ENCODE data around the gene THUMPD2.
"Not testable (repeated sequence)": the region's sequence is repeated elsewhere in the genome, so short reads cannot be mapped to it uniquely, and the experiment has no call there.

Gene THUMPD2, protein sequence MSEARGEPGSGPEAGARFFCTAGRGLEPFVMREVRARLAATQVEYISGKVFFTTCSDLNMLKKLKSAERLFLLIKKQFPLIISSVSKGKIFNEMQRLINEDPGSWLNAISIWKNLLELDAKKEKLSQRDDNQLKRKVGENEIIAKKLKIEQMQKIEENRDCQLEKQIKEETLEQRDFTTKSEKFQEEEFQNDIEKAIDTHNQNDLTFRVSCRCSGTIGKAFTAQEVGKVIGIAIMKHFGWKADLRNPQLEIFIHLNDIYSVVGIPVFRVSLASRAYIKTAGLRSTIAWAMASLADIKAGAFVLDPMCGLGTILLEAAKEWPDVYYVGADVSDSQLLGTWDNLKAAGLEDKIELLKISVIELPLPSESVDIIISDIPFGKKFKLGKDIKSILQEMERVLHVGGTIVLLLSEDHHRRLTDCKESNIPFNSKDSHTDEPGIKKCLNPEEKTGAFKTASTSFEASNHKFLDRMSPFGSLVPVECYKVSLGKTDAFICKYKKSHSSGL

GRCh38 chr2:39778775-39779340 lies at the start of gene THUMPD2:
TSS of gene THUMPD2 (minus strand) at chr2:39779258. CDS start at chr2:39779239, 19 bp downstream.
- peaks cover 2% of the 10 kb centered on the region for H3K36me3 ChIP-seq (ENCODE audit: control insufficient read depth, insufficient read depth, low read length)
- 0 out of 2 replicates have a peak, but pooled peaks cover 14% of the 10 kb centered on the region for H3K4me1 ChIP-seq (ENCODE audit: control insufficient read depth, insufficient read depth, low read length)
- no peaks in the 10 kb centered on the region for H3K9me3 ChIP-seq (ENCODE audit: control insufficient read depth, insufficient read depth, low read length)
- H3K27ac ChIP-seq (ENCODE audit: low read depth, low read length): peak within 1 kb of the TSS; percentile 81
- H3K27me3 ChIP-seq (ENCODE audit: control insufficient read depth, insufficient read depth, low read length): no peaks in the 10 kb centered on the region
- peak within 1 kb of the TSS; percentile 94 for H3K9ac ChIP-seq (ENCODE audit: low read depth, low read length)
- peak within 1 kb of the TSS; percentile 76 for H3K4me3 ChIP-seq (ENCODE audit: low read depth, low read length)

DNA sequence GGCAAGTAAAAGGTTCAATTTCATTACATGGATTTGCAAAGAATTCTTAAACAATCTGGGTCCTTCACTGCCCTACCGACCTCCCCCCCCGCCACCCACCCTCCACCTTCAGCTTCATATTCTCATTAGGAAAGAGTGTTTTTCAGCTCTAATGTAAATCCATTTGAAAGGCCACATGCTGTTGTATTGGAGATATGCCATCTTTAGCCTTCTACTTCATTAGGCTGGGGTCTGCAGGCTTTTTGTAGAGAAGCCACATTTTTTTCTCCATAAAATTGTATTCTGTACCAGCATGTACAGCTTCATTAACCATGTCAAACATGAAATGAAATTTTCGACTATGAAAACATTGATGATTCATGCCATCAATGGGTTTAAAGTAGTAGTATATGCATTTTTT lies 42.8 kb upstream of the THUMPD2 start:
- H3K9ac ChIP-seq (ENCODE audit: low read depth, low read length): no peak overlapping the region
- H3K9me3 ChIP-seq (ENCODE audit: control insufficient read depth, insufficient read depth, low read length): no peaks in the 10 kb centered on the region
- no peaks in the 10 kb centered on the region for H3K27me3 ChIP-seq (ENCODE audit: control insufficient read depth, insufficient read depth, low read length)
- no peak overlapping the region for H3K27ac ChIP-seq (ENCODE audit: low read depth, low read length)
- H3K4me1 ChIP-seq (ENCODE audit: control insufficient read depth, insufficient read depth, low read length): no peaks in the 10 kb centered on the region
- H3K36me3 ChIP-seq (ENCODE audit: control insufficient read depth, insufficient read depth, low read length): no peaks in the 10 kb centered on the region
- no peak overlapping the region for H3K4me3 ChIP-seq (ENCODE audit: low read depth, low read length)

DNA sequence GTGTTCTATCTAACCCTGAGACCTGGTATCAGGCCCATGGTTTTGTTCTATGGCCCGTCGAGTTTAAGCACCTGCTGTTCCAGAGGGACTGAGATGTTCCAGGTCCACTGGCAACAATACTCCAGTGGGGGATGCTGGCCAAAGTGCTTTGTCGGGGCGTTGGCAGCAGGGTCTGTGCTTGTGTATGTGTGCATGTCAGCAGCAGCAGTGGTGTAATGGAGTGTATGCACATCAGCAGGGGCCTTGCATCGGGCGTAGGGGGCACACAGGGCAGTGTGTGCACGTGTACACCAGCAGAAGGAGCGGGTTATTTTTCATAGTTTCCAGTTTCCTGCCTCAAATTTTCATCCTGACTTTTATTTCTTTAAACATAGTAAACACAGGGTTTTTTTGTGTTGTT lies 37.8 kb upstream of the THUMPD2 start:
- no peak overlapping the region for H3K9ac ChIP-seq (ENCODE audit: low read depth, low read length)
- H3K4me3 ChIP-seq (ENCODE audit: low read depth, low read length): no peak overlapping the region
- no peak overlapping the region for H3K27ac ChIP-seq (ENCODE audit: low read depth, low read length)
- H3K9me3 ChIP-seq (ENCODE audit: control insufficient read depth, insufficient read depth, low read length): no peaks in the 10 kb centered on the region
- no peaks in the 10 kb centered on the region for H3K36me3 ChIP-seq (ENCODE audit: control insufficient read depth, insufficient read depth, low read length)
- H3K27me3 ChIP-seq (ENCODE audit: control insufficient read depth, insufficient read depth, low read length): no peaks in the 10 kb centered on the region
- H3K4me1 ChIP-seq (ENCODE audit: control insufficient read depth, insufficient read depth, low read length): no peaks in the 10 kb centered on the region

- no peak overlapping the region for H3K4me3 ChIP-seq (ENCODE audit: low read depth, low read length)
- H3K9me3 ChIP-seq (ENCODE audit: control insufficient read depth, insufficient read depth, low read length): no peaks in the 10 kb centered on the region
- no peaks in the 10 kb centered on the region for H3K27me3 ChIP-seq (ENCODE audit: control insufficient read depth, insufficient read depth, low read length)
- H3K27ac ChIP-seq (ENCODE audit: low read depth, low read length): no peak overlapping the region
- H3K4me1 ChIP-seq (ENCODE audit: control insufficient read depth, insufficient read depth, low read length): no peaks in the 10 kb centered on the region
- no peak overlapping the region for H3K9ac ChIP-seq (ENCODE audit: low read depth, low read length)
- no peaks in the 10 kb centered on the region for H3K36me3 ChIP-seq (ENCODE audit: control insufficient read depth, insufficient read depth, low read length)
Measured at GRCh38 chr2:39816428-39816827, 37.4 kb upstream of the THUMPD2 start.

- Histone ChIP-seq H3K27me3 (ENCODE audit: control insufficient read depth, insufficient read depth, low read length) (no peaks in the 10 kb centered on the region), H3K9me3 (ENCODE audit: control insufficient read depth, insufficient read depth, low read length) (peaks cover 15% of the 10 kb centered on the region; the same call in 1 of the 2 replicates), H3K36me3 (ENCODE audit: control insufficient read depth, insufficient read depth, low read length) (no peaks in the 10 kb centered on the region), H3K4me1 (ENCODE audit: control insufficient read depth, insufficient read depth, low read length) (no peaks in the 10 kb centered on the region), H3K27ac (ENCODE audit: low read depth, low read length) (no peak overlapping the region), H3K4me3 (ENCODE audit: low read depth, low read length) (no peak overlapping the region), H3K9ac (ENCODE audit: low read depth, low read length) (no peak overlapping the region)
Measured at GRCh38 chr2:39805936-39806608, 27.0 kb upstream of the THUMPD2 start.

DNA sequence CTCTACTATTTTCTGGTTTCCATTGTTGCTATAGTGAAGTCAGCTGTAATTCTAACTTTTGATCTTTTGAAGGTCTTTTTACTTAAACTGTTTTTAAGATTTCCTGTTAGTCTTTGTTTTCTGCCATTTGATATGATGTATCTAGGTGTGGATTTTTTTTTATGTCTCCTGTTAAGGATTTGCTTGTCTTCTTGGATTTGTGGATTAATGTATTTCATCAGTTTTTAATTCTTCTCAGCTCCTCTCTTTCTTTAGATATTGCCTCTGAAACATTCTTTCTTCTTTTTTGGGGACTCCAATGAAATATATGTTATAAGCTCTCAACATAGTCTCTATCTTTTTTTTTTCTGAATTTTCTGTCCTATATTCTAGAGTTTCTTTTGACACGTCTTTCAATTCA lies 24.8 kb upstream of the THUMPD2 start:
- peaks cover 15% of the 10 kb centered on the region; the same call in 1 of the 2 replicates for H3K9me3 ChIP-seq (ENCODE audit: control insufficient read depth, insufficient read depth, low read length)

GRCh38 chr2:39800752-39801151 lies 21.7 kb upstream of the THUMPD2 start:
- Histone ChIP-seq H3K9ac (ENCODE audit: low read depth, low read length) (no peak overlapping the region), H3K27me3 (ENCODE audit: control insufficient read depth, insufficient read depth, low read length) (no peaks in the 10 kb centered on the region), H3K27ac (ENCODE audit: low read depth, low read length) (no peak overlapping the region), H3K4me3 (ENCODE audit: low read depth, low read length) (no peak overlapping the region), H3K9me3 (ENCODE audit: control insufficient read depth, insufficient read depth, low read length) (peaks cover 15% of the 10 kb centered on the region; the same call in 1 of the 2 replicates), H3K36me3 (ENCODE audit: control insufficient read depth, insufficient read depth, low read length) (no peaks in the 10 kb centered on the region), H3K4me1 (ENCODE audit: control insufficient read depth, insufficient read depth, low read length) (no peaks in the 10 kb centered on the region)

More for the DNA sequence above, 24.8 kb upstream of the THUMPD2 start:
- Histone ChIP-seq H3K36me3 (ENCODE audit: control insufficient read depth, insufficient read depth, low read length) (no peaks in the 10 kb centered on the region), H3K4me1 (ENCODE audit: control insufficient read depth, insufficient read depth, low read length) (no peaks in the 10 kb centered on the region), H3K9ac (ENCODE audit: low read depth, low read length) (no peak overlapping the region), H3K27ac (ENCODE audit: low read depth, low read length) (no peak overlapping the region), H3K27me3 (ENCODE audit: control insufficient read depth, insufficient read depth, low read length) (no peaks in the 10 kb centered on the region), H3K4me3 (ENCODE audit: low read depth, low read length) (no peak overlapping the region)

GRCh38 chr2:39796134-39796533 lies 17.1 kb upstream of the THUMPD2 start:
- Histone ChIP-seq H3K9me3 (ENCODE audit: control insufficient read depth, insufficient read depth, low read length) (peaks cover 12% of the 10 kb centered on the region), H3K4me3 (ENCODE audit: low read depth, low read length) (no peak overlapping the region), H3K4me1 (ENCODE audit: control insufficient read depth, insufficient read depth, low read length) (no peaks in the 10 kb centered on the region), H3K27ac (ENCODE audit: low read depth, low read length) (no peak overlapping the region), H3K27me3 (ENCODE audit: control insufficient read depth, insufficient read depth, low read length) (no peaks in the 10 kb centered on the region), H3K36me3 (ENCODE audit: control insufficient read depth, insufficient read depth, low read length) (no peaks in the 10 kb centered on the region), H3K9ac (ENCODE audit: low read depth, low read length) (no peak overlapping the region)

DNA sequence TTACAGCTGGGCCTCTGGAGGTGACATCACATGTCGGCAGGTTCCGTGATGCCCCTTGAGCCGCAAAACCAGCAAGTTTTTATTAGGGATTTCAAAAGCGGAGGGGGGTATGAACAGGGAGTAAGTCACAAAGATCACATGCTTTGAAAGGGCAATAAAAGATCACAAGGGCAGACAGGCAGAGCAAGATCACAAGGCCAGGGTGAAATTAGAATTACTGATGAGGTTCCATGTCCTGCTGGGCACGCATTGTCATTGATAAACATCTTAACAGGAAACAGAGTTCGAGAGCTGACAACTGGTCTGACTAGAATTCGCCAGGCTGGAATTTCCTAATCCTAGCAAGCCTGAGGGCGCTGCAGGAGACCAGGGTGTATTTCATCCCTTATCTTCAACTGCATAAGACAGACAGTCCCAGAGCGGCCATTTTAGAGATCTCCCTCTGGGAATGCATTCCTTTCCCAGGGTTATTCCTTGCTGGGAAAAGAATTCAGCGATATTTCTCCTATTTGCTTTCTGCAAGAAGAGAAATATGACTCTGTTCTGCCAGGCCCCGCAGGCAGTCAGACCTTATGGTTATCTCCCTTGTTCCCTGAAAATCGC lies 11.3 kb upstream of the THUMPD2 start:
- peaks cover 26% of the 10 kb centered on the region for H3K9me3 ChIP-seq (ENCODE audit: control insufficient read depth, insufficient read depth, low read length)
- H3K27ac ChIP-seq (ENCODE audit: low read depth, low read length): peak overlapping the region; percentile 46
- not testable (repeated sequence) for H3K27me3 ChIP-seq (ENCODE audit: control insufficient read depth, insufficient read depth, low read length); H3K4me3 ChIP-seq (ENCODE audit: low read depth, low read length); H3K4me1 ChIP-seq (ENCODE audit: control insufficient read depth, insufficient read depth, low read length); H3K36me3 ChIP-seq (ENCODE audit: control insufficient read depth, insufficient read depth, low read length); H3K9ac ChIP-seq (ENCODE audit: low read depth, low read length)

DNA sequence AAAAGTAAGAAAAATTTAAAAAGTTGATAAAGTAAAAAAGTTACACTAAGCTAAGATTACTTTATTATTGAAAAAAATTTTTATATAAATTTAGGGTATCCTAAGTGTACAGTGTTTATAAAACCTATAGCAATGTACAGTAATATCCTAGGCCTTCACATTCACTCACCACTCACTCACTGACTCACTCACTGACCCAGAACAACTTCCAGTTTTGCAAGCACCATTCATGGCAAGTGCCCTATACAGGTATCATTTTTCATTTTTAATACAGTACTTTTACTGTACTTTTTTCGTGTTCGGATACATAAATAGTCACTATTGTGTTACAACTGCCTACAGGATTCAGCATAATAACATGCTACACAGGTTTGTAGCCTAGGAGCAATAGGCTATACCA lies 8.9 kb upstream of the THUMPD2 start:
- Histone ChIP-seq H3K27ac (ENCODE audit: low read depth, low read length) (no peak overlapping the region), H3K27me3 (ENCODE audit: control insufficient read depth, insufficient read depth, low read length) (no peaks in the 10 kb centered on the region), H3K9me3 (ENCODE audit: control insufficient read depth, insufficient read depth, low read length) (peaks cover 26% of the 10 kb centered on the region)

More for the DNA sequence above, 8.9 kb upstream of the THUMPD2 start:
- Histone ChIP-seq H3K4me1 (ENCODE audit: control insufficient read depth, insufficient read depth, low read length) (no peaks in the 10 kb centered on the region), H3K4me3 (ENCODE audit: low read depth, low read length) (no peak overlapping the region), H3K36me3 (ENCODE audit: control insufficient read depth, insufficient read depth, low read length) (no peaks in the 10 kb centered on the region), H3K9ac (ENCODE audit: low read depth, low read length) (no peak overlapping the region)

Data from HUES48 (cell line).